CD4-positive, alpha-beta memory T cell (primary cell): ENCODE measurements around the gene CABYR. TPM values are rescaled to one million over a fixed set of nuclear protein-coding genes. Genes with fewer than 3 reads are reported as not detected.

Source experiments
- CTCF ChIA-PET: fragments of 350-600 bp; sonication (Branson Sonifier 250); formaldehyde crosslinking; loops from one replicate; lab custom pipeline; 2021; ENCODE audit warnings: inconsistent platforms; ENCODE audit not compliant: partially characterized antibody; lab: Charles Lee
- POLR2A ChIA-PET: fragments of 350-600 bp; sonication (Branson Sonifier 250); formaldehyde crosslinking; loops from one replicate; lab custom pipeline; 2021; ENCODE audit not compliant: partially characterized antibody; lab: Charles Lee
- DNase-seq, 5 donors: peaks; one replicate each; pipeline versions ENCODE4 v3.0.0 to v3.0.0-alpha.2; 2020 to 2022; ENCODE audit warnings: mixed read lengths in 1 of 5
- H3K27ac ChIP-seq: one replicate; pipeline ENCODE4 v1.7.0; 2013; ENCODE audit warnings: low read depth, low read length
- H3K27me3 ChIP-seq: 2 replicates; pipeline ENCODE4 v1.7.0; 2013; ENCODE audit warnings: mild to moderate bottlenecking, low read length, moderate library complexity; ENCODE audit not compliant: insufficient read depth
- H3K36me3 ChIP-seq: 2 replicates; pipeline ENCODE4 v1.7.0; 2013; ENCODE audit warnings: mild to moderate bottlenecking, low read length, moderate library complexity; ENCODE audit not compliant: insufficient read depth
- H3K4me1 ChIP-seq: 2 replicates; pipeline ENCODE4 v1.7.0; 2013; ENCODE audit warnings: mild to moderate bottlenecking, low read length, moderate library complexity; ENCODE audit not compliant: insufficient read depth
- H3K4me3 ChIP-seq, 2 donors: one replicate each; pipeline ENCODE4 v1.7.0; 2013; ENCODE audit warnings: low read length in 2 of 2, mild to moderate bottlenecking in 1 of 2
- H3K9me3 ChIP-seq, 2 donors: one replicate each; pipeline ENCODE4 v1.7.0; 2013; ENCODE audit warnings: low read length in 2 of 2, control low read depth in 1 of 2; ENCODE audit not compliant: control insufficient read depth in 1 of 2
- H3K27ac Mint-ChIP-seq, 7 donors: one replicate each; pipeline ENCODE4 v1.8.0; 2020 to 2021; ENCODE audit warnings: mixed read lengths in 7 of 7, mild to moderate bottlenecking in 6 of 7, inconsistent platforms in 3 of 7, moderate library complexity in 3 of 7
- H3K27me3 Mint-ChIP-seq, 2 donors: one replicate each; pipeline ENCODE4 v1.8.0; 2020 to 2021; ENCODE audit warnings: mixed read lengths in 2 of 2
- H3K36me3 Mint-ChIP-seq, 2 donors: one replicate each; pipeline ENCODE4 v1.8.0; 2020 to 2021; ENCODE audit warnings: mixed read lengths in 2 of 2, inconsistent platforms in 1 of 2, mild to moderate bottlenecking in 1 of 2
- H3K4me1 Mint-ChIP-seq, 4 donors: one replicate each; pipeline ENCODE4 v1.8.0; 2020 to 2021; ENCODE audit warnings: mixed read lengths in 4 of 4, mild to moderate bottlenecking in 1 of 4
- H3K4me3 Mint-ChIP-seq, 8 donors: one replicate each; pipeline ENCODE4 v1.8.0; 2020 to 2021; ENCODE audit warnings: mixed read lengths in 8 of 8, mild to moderate bottlenecking in 7 of 8, moderate library complexity in 6 of 8, inconsistent platforms in 3 of 8
- H3K9me3 Mint-ChIP-seq, 8 donors: one replicate each; pipeline ENCODE4 v1.8.0; 2020 to 2021; ENCODE audit warnings: mixed read lengths in 8 of 8, mild to moderate bottlenecking in 5 of 8, inconsistent platforms in 3 of 8, moderate library complexity in 1 of 8
- intact Hi-C: fragments of 100-400 bp; cut with micrococcal nuclease; formaldehyde crosslinking; loops from one replicate; pipeline ENCODE4 v1.15.1; 2023
- polyA plus RNA-seq, 2 donors: library from polyadenylated mRNA; unstranded; fragments of 300-500 nt; fragmentation: Illumina TruSeq; gene quantifications; one replicate each; pipeline ENCODE4 v1.2.3, GENCODE V29; 2021
- total RNA-seq, 2 experiments: library from RNA; stranded (reverse); gene quantifications; one replicate each; pipeline ENCODE4 v1.2.3, GENCODE V29; 2021

Gene CABYR
- total and polyA plus RNA-seq, 4 experiments from 2014 or later, result 0.36 to 2.2 (median 0.90) TPM

DNA sequence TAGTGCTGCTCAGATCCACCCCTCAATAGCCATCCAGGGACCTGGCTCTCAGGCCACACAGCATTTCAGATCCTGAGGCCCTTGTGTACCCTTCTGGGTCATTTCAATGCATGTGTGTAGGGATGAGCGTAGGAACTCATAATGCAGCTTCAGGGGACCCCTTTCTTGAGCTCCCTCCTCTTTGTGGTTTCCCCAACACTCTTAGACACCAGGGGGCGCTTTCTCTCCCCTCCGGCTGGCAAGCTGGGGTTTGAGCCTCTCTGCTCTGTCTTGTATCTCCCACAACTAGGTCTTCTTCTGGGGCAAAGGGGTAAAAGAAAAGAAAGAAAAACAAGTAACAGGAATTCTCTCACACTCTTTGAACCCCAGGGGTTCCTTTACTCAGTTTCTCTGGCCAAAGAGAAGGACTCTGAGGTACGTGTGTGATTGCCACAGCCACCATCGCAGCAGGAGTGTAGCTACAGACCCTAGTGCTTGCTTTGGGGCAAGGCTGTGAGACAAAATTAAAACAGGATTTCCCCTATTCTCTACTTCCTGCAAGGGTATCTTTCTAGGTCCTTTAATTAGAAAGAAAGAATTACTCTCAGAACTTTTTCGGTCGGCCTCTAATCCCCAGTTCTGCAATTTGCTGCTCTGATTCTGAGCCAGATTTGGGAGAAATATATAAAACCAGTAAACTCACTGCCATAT, 38.0 kb downstream of the CABYR start:
- H3K27ac Mint-ChIP-seq, result no peak overlapping the region
- intact Hi-C loops, result loop anchor here (1.0 kb wide), 1 partner anchor 312 kb away; no protein-coding TSS in a partner anchor
- no peaks in the 10 kb centered on the region for H3K4me1 ChIP-seq
- no peaks in the 10 kb centered on the region for H3K9me3 ChIP-seq
- DNase-seq, result peak in 4 of 5 donors; percentile 5 to 11 (median 7)
- no peak overlapping the region for H3K4me3 Mint-ChIP-seq
- H3K27ac ChIP-seq, result no peak overlapping the region
- H3K36me3 Mint-ChIP-seq, result no peaks in the 10 kb centered on the region
- ChIA-PET POLR2A (no interaction called here), CTCF (interaction anchor here (0.7 to 5.7 kb wide), 5 partner anchors 11 to 315 kb away, joined by 3 to 48 read pairs (median 4); no protein-coding TSS in a partner anchor)
- no peaks in the 10 kb centered on the region for H3K27me3 ChIP-seq
- H3K9me3 Mint-ChIP-seq, result no peaks in the 10 kb centered on the region
- no peak overlapping the region for H3K4me3 ChIP-seq
- H3K4me1 Mint-ChIP-seq, result no peaks in the 10 kb centered on the region
- no peaks in the 10 kb centered on the region for H3K36me3 ChIP-seq
- peaks cover 0 to 5% of the 10 kb centered on the region in 2 donors for H3K27me3 Mint-ChIP-seq

GRCh38 chr18:24177499-24178133, 38.8 kb downstream of the CABYR start:
- Mint-ChIP-seq H3K27me3 (peaks cover 0 to 5% of the 10 kb centered on the region in 2 donors), H3K4me3 (no peak overlapping the region), H3K36me3 (no peaks in the 10 kb centered on the region), H3K4me1 (no peaks in the 10 kb centered on the region), H3K27ac (no peak overlapping the region), H3K9me3 (no peaks in the 10 kb centered on the region)
- ChIA-PET POLR2A (no interaction called here), CTCF (interaction anchor here (1.3 to 5.7 kb wide), 3 partner anchors 14 to 314 kb away, joined by 4 to 48 read pairs (median 8); no protein-coding TSS in a partner anchor)
- no peaks in the 10 kb centered on the region for H3K36me3 ChIP-seq
- no peaks in the 10 kb centered on the region for H3K4me1 ChIP-seq
- intact Hi-C loops, result no loop called here
- no peak overlapping the region for H3K27ac ChIP-seq
- no peaks in the 10 kb centered on the region for H3K27me3 ChIP-seq
- DNase-seq, result no peak
- H3K4me3 ChIP-seq, result no peak overlapping the region
- H3K9me3 ChIP-seq, result no peaks in the 10 kb centered on the region

- H3K4me3 ChIP-seq, result no peak overlapping the region
- H3K36me3 ChIP-seq, result no peaks in the 10 kb centered on the region
- intact Hi-C loops, result no loop called here
- Mint-ChIP-seq H3K27ac (no peak overlapping the region), H3K9me3 (no peaks in the 10 kb centered on the region), H3K4me3 (no peak overlapping the region), H3K27me3 (peaks cover 2 to 10% of the 10 kb centered on the region in 2 donors), H3K4me1 (no peaks in the 10 kb centered on the region), H3K36me3 (no peaks in the 10 kb centered on the region)
- H3K4me1 ChIP-seq, result no peaks in the 10 kb centered on the region
- H3K27me3 ChIP-seq, result no peaks in the 10 kb centered on the region
- no peak overlapping the region for H3K27ac ChIP-seq
- no peaks in the 10 kb centered on the region for H3K9me3 ChIP-seq
- DNase-seq, result no peak
- CTCF ChIA-PET, result no interaction called here
- POLR2A ChIA-PET, result no interaction called here
These were observed 41.2 kb downstream of the CABYR start for GRCh38 chr18:24180048-24180447.

DNA sequence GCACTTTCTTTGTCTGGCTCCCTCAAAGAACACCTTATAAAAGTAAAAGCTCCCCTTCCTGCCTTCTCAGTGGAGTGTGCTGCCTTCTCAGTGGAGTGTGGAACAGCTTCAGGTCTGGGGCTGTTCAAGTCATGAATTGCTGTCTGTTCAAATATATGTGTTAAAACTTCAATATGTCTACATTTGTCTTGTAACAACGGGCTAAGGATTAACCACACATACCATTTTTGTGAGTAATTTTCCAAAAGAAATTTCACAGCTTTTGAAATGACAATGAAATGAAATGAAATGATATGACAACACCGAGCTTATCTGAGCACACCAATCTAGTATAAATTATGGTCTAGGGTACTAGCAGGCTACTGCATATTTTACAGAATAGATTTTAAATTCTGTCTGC, 42.9 kb downstream of the CABYR start:
- POLR2A ChIA-PET, result no interaction called here
- Histone ChIP-seq H3K9me3 (no peaks in the 10 kb centered on the region), H3K27ac (no peak overlapping the region), H3K4me1 (no peaks in the 10 kb centered on the region), H3K36me3 (no peaks in the 10 kb centered on the region), H3K27me3 (no peaks in the 10 kb centered on the region), H3K4me3 (no peak overlapping the region)
- intact Hi-C loops, result no loop called here
- Mint-ChIP-seq H3K27me3 (peaks cover 2 to 10% of the 10 kb centered on the region in 2 donors), H3K27ac (no peak overlapping the region), H3K9me3 (no peaks in the 10 kb centered on the region), H3K36me3 (no peaks in the 10 kb centered on the region), H3K4me3 (no peak overlapping the region), H3K4me1 (no peaks in the 10 kb centered on the region)
- CTCF ChIA-PET, result interaction anchor here (1.3 kb wide), 1 partner anchor 9 kb away, joined by 5 read pairs; no protein-coding TSS in a partner anchor
- DNase-seq, result no peak

DNA sequence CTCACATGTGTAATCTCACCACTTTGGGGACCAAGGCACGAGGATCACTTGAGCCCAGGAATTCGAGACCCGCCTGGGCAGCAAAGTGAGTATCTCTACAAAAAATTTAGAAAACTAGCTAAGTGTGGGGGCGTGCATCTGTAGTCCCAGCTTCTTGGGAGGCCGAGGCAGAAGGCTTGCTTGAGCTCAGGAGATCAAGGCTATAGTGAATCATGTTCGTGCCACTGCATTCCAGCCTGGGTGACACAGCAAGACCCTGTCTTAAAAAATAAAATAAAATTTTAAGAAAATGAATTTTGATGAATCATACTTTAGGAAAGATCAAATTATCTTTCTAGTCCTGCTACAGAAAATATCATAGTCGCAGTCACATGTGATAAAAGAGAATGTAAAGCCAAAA, 46.9 kb downstream of the CABYR start:
- peaks cover 4 to 18% of the 10 kb centered on the region in 2 donors for H3K27me3 Mint-ChIP-seq
- Histone ChIP-seq H3K9me3 (no peaks in the 10 kb centered on the region), H3K27ac (no peak overlapping the region), H3K4me3 (no peak overlapping the region), H3K27me3 (no peaks in the 10 kb centered on the region), H3K4me1 (no peaks in the 10 kb centered on the region), H3K36me3 (no peaks in the 10 kb centered on the region)
- intact Hi-C loops, result no loop called here
- H3K4me1 Mint-ChIP-seq, result no peaks in the 10 kb centered on the region
- H3K27ac Mint-ChIP-seq, result no peak overlapping the region
- POLR2A ChIA-PET, result no interaction called here
- no peak for DNase-seq
- H3K4me3 Mint-ChIP-seq, result no peak overlapping the region
- H3K9me3 Mint-ChIP-seq, result no peaks in the 10 kb centered on the region
- H3K36me3 Mint-ChIP-seq, result no peaks in the 10 kb centered on the region
- CTCF ChIA-PET, result no interaction called here

GRCh38 chr18:24187049-24187448, 48.2 kb downstream of the CABYR start:
- H3K9me3 ChIP-seq, result no peaks in the 10 kb centered on the region
- Mint-ChIP-seq H3K27me3 (peaks cover 4 to 17% of the 10 kb centered on the region in 2 donors), H3K4me3 (no peak overlapping the region), H3K36me3 (no peaks in the 10 kb centered on the region), H3K9me3 (no peaks in the 10 kb centered on the region), H3K4me1 (no peaks in the 10 kb centered on the region), H3K27ac (no peak overlapping the region)
- intact Hi-C loops, result no loop called here
- no peak overlapping the region for H3K4me3 ChIP-seq
- no peaks in the 10 kb centered on the region for H3K4me1 ChIP-seq
- no peak overlapping the region for H3K27ac ChIP-seq
- H3K27me3 ChIP-seq, result no peaks in the 10 kb centered on the region
- POLR2A ChIA-PET, result no interaction called here
- CTCF ChIA-PET, result no interaction called here
- DNase-seq, result no peak
- no peaks in the 10 kb centered on the region for H3K36me3 ChIP-seq

DNA sequence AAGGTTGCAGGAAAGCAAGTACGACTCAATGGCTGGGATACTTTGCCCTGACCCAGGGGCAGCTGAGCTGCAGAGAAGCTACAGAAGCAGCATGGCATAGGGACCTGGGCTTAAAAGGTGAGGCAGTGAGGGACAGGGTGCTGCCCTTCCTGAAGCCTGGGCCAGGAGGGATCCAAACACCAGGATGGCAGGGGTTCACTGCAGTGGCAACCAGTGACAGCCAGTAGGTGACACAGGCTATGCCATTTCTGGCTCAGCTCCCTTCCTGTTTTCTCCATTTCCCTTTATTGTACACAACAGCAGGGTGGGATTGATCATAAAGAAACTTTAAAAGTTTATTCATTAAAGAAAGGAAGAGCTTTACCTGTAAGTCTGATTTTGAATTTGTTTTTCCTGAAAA, 48.8 kb downstream of the CABYR start:
- no peak overlapping the region for H3K4me3 Mint-ChIP-seq
- Histone ChIP-seq H3K27me3 (no peaks in the 10 kb centered on the region), H3K9me3 (no peaks in the 10 kb centered on the region), H3K4me1 (no peaks in the 10 kb centered on the region), H3K4me3 (no peak overlapping the region), H3K36me3 (no peaks in the 10 kb centered on the region), H3K27ac (no peak overlapping the region)
- H3K9me3 Mint-ChIP-seq, result no peaks in the 10 kb centered on the region
- ChIA-PET POLR2A (interaction anchor here (0.6 kb wide), 1 partner anchor 18 kb away, joined by 3 read pairs; no protein-coding TSS in a partner anchor), CTCF (interaction anchor here (1.5 kb wide), 1 partner anchor 11 kb away, joined by 4 read pairs; no protein-coding TSS in a partner anchor)
- H3K36me3 Mint-ChIP-seq, result no peaks in the 10 kb centered on the region
- H3K27me3 Mint-ChIP-seq, result peaks cover 4 to 20% of the 10 kb centered on the region in 2 donors
- intact Hi-C loops, result no loop called here
- H3K27ac Mint-ChIP-seq, result no peak overlapping the region
- DNase-seq, result no peak
- H3K4me1 Mint-ChIP-seq, result no peaks in the 10 kb centered on the region
